ENCODE data around the gene TRIM7.
"Not testable (repeated sequence)": the region's sequence is repeated elsewhere in the genome, so short reads cannot be mapped to it uniquely, and the experiment has no call there.

The TRIM7 gene

GRCh38 chr5:181190711-181191525 lies 14.1 kb downstream of the TRIM7 start:
- no peak for DNase-seq

GRCh38 chr5:181189962-181190710 lies 14.9 kb downstream of the TRIM7 start:
- no peak for DNase-seq

GRCh38 chr5:181189363-181189961 lies 15.5 kb downstream of the TRIM7 start:
- DNase-seq = no peak

GRCh38 chr5:181188700-181189362 lies 16.2 kb downstream of the TRIM7 start:
- no peak for DNase-seq

- DNase-seq = no peak
These were observed 17.3 kb downstream of the TRIM7 start for GRCh38 chr5:181187500-181188213.

- DNase-seq = no peak
These were observed 18.0 kb downstream of the TRIM7 start for GRCh38 chr5:181186986-181187499.

GRCh38 chr5:181186022-181186421 lies 19.0 kb downstream of the TRIM7 start:
- DNase-seq = no peak

DNA sequence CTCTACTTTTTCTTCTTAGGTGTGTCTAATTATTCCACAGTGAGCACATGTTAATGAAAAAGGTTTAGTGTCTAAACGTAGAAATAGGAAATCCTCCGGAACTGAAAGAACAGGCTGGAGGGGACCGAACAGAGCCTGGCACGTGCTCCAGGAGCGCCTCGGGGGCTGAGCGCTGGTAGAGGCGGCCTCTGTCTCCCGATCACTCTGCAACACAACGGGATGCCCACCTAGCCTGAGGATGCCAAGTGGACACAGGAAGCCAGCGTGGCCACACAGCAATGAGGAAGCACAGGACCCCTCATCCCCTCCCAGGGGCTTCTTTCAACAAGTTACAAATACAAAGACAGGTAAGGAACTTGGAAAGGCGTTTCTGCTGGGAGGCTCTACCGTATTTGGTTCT lies 19.4 kb downstream of the TRIM7 start:
- DNase-seq = no peak

DNA sequence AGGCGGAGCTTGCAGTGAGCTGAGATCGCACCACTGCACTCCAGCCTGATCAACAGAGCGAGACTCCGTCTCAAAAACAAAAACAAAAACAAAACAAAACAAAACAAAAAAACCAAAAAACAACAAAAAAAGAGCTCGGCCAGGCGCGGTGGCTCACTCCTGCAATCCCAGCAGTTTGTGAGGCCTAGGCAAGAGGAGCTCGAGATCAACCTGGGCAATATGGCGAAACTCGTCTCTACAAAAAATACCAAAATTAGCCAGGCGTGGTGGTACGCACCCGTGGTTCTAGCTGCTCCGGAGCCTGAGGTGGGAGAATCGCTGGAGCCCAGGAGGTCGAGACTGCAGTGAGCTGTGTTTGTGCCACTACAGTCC lies 20.2 kb downstream of the TRIM7 start:
- no peak for DNase-seq

- no peak for DNase-seq
These were observed 22.3 kb downstream of the TRIM7 start for GRCh38 chr5:181182651-181183050.

DNA sequence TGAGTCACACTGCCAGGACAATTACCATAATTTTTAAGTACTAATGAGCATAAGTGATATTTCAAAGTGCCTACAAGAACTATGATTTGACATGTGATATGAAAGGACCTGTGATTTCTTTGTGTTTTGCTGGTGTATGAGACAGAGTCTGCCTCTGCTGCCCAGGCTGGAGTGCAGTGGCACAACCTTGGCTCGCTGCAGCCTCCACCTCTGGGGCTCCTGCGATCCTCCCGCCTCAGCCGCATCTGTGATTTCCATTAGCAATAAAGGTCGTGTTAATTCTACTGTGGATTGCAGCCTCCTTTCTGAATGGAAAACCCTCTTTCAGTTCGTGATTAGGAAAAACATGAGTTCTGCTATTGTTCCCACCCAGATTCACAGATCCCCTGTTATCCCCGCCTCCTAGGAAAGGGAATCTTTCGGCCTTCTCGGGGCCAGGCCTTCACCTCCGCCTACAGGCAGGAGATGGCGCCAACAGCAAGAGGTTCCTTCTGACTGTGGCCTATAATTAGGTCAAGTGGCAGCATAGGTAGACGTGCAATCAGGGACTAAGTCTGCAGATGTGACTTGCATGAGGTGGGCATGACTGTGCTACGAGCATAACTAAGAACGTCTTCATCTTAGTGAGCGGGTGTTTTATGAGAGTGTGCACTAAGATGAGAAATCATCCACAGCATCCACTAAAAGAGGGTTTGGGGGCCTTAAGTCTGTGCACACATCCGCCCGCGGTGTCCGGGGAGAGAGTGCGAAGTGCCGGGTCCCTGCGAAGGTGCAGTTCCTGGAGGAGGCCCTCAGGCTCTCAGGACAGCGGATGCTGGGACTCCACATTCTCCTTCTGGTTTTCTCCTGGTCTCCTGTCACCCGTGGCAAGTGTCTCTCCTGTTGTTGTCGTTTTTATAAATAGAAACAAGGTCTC lies 23.1 kb downstream of the TRIM7 start:
- no peak for DNase-seq

- not testable (repeated sequence) for DNase-seq
These were observed 27.4 kb downstream of the TRIM7 start for GRCh38 chr5:181177559-181177958.

DNA sequence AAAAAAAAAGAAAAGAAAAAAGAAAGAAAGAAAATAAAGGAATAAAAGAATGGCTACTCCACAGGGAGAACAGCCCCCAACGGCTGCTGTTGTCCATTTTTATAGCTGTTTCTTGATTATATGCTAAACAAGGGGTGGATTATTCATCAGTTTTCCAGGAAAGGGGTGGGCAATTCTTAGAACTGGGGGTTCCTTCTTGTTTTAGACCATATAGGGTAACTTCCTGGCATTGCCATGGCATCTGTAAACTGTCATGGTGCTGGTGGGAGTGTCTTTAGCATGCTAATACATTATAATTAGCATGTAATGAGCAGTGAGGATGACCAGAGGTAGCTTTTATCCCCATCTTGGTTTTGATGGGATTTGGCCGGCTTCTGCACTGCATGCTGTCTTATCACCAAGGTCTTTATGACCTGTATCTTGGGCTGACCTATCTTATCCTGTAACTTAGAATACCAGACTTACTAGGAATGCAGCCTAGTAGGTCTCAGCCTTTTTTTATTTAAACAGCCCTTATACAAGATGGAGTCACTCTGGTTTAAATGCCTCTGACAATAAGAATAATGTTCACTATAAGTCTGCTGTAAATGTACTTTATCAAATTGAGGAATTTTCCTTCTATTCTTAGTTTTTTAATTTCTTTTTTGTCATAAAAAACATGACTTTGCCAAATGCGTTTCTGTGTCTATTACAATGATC lies 28.6 kb downstream of the TRIM7 start:
- DNase-seq = no peak

DNA sequence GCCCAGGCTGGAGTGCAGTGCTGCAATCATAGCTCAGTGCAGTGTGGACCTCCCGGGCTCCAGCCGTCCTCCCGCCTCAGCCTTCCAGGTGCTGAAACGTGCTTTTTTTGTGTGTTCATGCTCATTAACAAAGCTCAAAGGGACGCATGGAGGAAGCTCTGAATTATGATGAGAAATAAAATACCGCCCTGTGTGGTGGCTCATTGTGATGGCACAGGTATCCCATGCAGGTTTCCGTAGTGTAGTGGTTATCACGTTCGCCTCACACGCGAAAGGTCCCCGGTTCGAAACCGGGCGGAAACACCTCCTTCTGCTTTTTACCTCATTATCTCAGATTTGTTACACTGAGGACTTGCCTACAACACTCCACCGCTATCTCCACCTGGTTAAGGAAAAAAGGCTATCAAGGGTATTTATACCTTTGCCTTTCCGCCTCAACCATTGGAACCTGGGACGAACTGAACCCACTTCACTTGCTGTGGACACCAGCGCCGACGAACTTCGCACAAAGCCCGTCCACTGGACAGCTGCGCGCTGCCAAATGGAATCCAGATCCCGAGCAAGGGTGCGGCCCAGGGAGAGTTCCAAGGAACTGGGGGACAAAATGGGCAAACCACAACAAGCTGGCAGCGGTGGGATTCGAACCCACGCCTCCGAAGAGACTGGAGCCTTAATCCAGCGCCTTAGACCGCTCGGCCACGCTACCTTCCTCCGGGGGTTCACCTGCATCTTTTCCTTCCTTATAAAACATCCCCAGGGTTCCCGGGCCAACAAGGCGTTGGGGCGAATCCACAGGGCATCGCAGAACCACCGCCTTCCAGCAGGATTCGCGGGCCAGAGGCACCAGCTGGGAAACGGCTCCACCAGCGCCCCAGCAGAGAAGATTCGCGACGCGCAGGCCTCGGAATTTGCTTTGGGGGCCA lies 31.3 kb downstream of the TRIM7 start:
- no peak for DNase-seq

DNA sequence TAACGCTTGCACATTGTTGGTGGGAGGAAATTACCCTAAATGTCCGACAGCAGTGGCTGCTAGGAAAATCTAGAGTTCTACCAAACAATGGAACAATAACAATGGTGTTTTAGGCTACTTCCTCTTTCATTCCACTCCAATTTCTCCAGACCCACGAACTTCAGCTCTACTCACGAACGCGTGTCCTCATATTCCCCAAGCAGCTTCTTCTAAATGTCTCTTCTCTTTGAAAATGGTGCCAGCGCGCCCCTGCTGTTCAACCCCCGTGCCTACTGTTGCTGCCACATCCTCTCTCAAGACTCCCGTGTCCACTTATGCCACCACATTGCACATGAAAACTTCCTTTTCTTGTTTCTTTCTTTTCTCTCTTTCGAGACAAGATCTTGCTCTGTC lies 32.0 kb downstream of the TRIM7 start:
- no peak for DNase-seq

DNA sequence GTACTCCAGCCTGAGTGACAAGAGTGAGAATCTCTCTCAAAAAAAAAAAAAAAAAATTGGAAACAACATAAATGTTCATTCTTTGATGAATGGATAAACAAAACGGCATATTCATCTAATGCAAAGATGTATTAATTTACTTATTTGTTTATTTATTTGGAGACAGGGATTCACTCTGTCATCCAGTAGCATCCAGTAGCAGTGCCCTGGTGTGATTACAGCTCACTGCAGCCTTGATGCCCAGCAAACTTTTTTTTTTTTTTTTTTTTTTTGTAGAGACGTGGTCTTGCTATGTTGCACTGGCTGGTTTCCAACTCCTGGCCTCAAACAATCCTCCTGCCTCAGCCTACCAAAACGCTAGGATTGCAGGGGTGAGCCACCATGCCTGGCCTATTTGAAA lies 33.2 kb downstream of the TRIM7 start:
- no peak for DNase-seq

DNA sequence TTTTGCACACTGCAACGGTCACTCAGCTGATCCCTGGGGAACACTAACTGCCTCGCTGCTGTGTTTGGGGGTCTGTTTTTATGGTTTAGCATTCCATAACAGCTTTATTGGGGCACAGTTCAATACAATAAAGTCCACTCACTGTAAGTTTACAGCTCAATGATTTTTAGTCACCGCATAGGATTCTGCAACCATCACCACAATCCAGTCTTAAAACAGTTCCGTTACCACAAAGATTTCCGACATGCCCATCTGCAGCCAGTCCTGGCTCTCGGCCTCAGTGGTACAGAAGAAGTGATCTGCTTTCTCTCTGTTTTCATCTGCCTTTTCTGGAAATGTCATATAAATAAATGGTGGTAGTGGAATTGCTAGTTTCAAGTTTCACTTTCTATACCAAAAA lies 34.0 kb downstream of the TRIM7 start:
- no peak for DNase-seq

- DNase-seq = no peak
These were observed 34.7 kb downstream of the TRIM7 start for GRCh38 chr5:181170237-181170825.

Measured in NCI-H2029 treated with DMSO at 0.1 percent for 48 hours (cell line).